HEK293 (cell line): ENCODE data around the gene NSG1.

Experiments used
- GLIS1 ChIP-seq: fragments of 450-650 bp; formaldehyde crosslinking; IDR thresholded peaks from 2 replicates; pipeline ENCODE4 v1.5.1; 2016; ENCODE audit warnings: missing biosample characterization, missing genetic modification characterization
- KLF16 ChIP-seq: fragments of 450-650 bp; formaldehyde crosslinking; IDR thresholded peaks from 2 replicates; pipeline ENCODE4 v1.5.1; 2017; ENCODE audit warnings: missing biosample characterization, missing genetic modification characterization
- REST ChIP-seq: fragments of 450-650 bp; formaldehyde crosslinking; IDR thresholded peaks from 2 replicates; pipeline ENCODE4 v1.5.1; 2016; ENCODE audit warnings: missing biosample characterization, missing genetic modification characterization
- ZBTB8A ChIP-seq: fragments of 450-650 bp; formaldehyde crosslinking; IDR thresholded peaks from 2 replicates; pipeline ENCODE4 v1.5.1; 2016; ENCODE audit warnings: missing biosample characterization, missing genetic modification characterization
- ZFP41 ChIP-seq: fragments of 450-650 bp; formaldehyde crosslinking; IDR thresholded peaks from 2 replicates; pipeline ENCODE4 v1.5.1; 2016; ENCODE audit warnings: missing biosample characterization, missing genetic modification characterization, borderline replicate concordance
- ZNF169 ChIP-seq: fragments of 450-650 bp; formaldehyde crosslinking; IDR thresholded peaks from 2 replicates; pipeline ENCODE4 v1.5.1; 2016; ENCODE audit warnings: missing biosample characterization, missing genetic modification characterization
- ZNF274 ChIP-seq, 2 experiments: fragments of 200-500 bp in 1 of 2; fragments of 450-650 bp in 1 of 2; sonication (Bioruptor generic) in 1 of 2; formaldehyde crosslinking in 1 of 2; IDR thresholded peaks; 2 replicates each; pipeline versions ENCODE4 v1.5.1 to v1.6.1; 2014 to 2016; ENCODE audit warnings: borderline replicate concordance in 1 of 2, inconsistent platforms in 1 of 2, low read length in 1 of 2, missing biosample characterization in 1 of 2, missing genetic modification characterization in 1 of 2
- ZNF362 ChIP-seq: fragments of 450-650 bp; formaldehyde crosslinking; IDR thresholded peaks from 2 replicates; pipeline ENCODE4 v1.5.1; 2016; ENCODE audit warnings: missing biosample characterization, missing genetic modification characterization
- ZNF747 ChIP-seq: fragments of 450-650 bp; formaldehyde crosslinking; IDR thresholded peaks from 2 replicates; pipeline ENCODE4 v1.5.1; 2016; ENCODE audit warnings: missing biosample characterization, missing genetic modification characterization
- TF ChIP-seq, protein P1 (sequence below): fragments of 450-650 bp; formaldehyde crosslinking; IDR thresholded peaks from 2 replicates; pipeline ENCODE4 v1.5.1; 2016; ENCODE audit warnings: missing biosample characterization, missing genetic modification characterization

DNA sequence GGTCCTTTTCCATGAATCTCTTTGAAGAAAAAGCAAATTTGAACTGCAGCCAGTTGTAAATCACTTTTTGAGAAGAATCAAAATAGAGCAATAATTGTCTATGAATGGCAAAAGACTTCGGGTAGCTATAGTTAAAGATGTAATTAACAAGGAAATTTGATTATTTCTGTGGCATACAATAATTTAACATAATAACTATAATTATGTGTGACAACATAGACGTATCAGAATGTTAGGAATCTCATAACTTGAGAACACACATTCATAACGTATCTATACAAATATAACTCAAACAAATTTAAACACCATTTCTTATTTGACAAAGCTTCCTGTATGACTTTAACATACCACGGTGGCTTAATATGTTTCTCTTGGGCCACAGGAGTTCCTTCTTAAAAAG, 36.0 kb upstream of the NSG1 start:
- TF ChIP-seq ZNF274 (IDR thresholded peaks at IDR 0.05; ENCODE audit: low read length): no peak
- no peak for TF ChIP-seq ZNF274 (tag by site-specific recombination; IDR thresholded peaks at IDR 0.05; ENCODE audit: borderline replicate concordance)
- TF ChIP-seq ZBTB8A (tag by site-specific recombination): no peak
- no peak for TF ChIP-seq REST
- TF ChIP-seq, protein P1, sequence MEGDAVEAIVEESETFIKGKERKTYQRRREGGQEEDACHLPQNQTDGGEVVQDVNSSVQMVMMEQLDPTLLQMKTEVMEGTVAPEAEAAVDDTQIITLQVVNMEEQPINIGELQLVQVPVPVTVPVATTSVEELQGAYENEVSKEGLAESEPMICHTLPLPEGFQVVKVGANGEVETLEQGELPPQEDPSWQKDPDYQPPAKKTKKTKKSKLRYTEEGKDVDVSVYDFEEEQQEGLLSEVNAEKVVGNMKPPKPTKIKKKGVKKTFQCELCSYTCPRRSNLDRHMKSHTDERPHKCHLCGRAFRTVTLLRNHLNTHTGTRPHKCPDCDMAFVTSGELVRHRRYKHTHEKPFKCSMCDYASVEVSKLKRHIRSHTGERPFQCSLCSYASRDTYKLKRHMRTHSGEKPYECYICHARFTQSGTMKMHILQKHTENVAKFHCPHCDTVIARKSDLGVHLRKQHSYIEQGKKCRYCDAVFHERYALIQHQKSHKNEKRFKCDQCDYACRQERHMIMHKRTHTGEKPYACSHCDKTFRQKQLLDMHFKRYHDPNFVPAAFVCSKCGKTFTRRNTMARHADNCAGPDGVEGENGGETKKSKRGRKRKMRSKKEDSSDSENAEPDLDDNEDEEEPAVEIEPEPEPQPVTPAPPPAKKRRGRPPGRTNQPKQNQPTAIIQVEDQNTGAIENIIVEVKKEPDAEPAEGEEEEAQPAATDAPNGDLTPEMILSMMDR (tag by site-specific recombination): no peak
- TF ChIP-seq KLF16 (tag by site-specific recombination): no peak
- TF ChIP-seq ZNF362 (tag by site-specific recombination): no peak
- no peak for TF ChIP-seq ZNF747
- TF ChIP-seq ZFP41: no peak
- no peak for TF ChIP-seq ZNF169 (tag by site-specific recombination)
- no peak for TF ChIP-seq GLIS1 (tag by site-specific recombination)
